GM19468 (cell line): ENCODE measurements around the gene ZNF280D.
"Not testable (repeated sequence)": the region's sequence is repeated elsewhere in the genome, so short reads cannot be mapped to it uniquely, and the experiment has no call there.

ENCODE experiments used
- ATAC-seq: cut with Tn5 transposase; IDR thresholded peaks from one replicate; pipeline ENCODE4 v1.9.1; 2021; ENCODE audit warnings: mild to moderate bottlenecking, moderate library complexity, moderate number of reproducible peaks; ENCODE audit not compliant: unreplicated experiment; ENCODE audit errors: extremely low read depth

ZNF280D gene

DNA sequence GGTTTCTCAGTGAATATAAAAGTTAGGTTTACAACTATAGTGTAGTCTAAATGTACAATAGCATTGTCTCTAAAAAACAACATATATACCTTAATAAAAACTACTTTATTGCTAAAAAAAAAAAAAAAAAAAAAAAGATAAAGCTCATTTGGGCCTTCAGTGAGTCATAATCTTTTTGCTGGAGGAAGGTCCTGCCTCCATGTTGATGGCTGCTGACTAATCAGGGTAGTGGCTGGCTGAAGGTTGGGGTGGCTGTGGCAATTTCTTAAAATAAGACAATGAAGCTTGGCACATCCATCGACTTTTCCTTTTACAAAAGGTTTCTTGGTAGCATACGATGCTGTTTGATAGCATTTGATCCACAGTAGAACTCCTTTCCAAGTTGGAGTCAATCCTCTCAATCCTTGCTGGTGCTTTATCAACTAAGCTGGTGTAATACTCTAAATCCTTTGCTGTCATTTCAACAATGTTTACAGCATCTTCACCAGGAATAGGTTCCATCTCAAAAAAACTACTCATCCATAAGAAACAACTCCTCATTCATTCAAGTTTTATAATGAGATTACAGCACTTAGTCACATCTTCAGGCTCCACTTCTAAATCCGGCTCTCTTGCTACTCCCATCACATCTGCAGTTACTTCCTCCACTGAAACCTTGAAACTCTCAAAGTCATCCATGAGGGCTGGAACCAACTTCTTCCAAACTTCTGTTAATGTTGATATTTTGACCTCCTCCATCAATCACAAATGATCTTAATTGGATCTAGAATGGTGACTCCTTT lies 13.3 kb downstream of the ZNF280D start:
- no peak for ATAC-seq

GRCh38 chr15:56719021-56719612 lies 14.2 kb downstream of the ZNF280D start:
- no peak for ATAC-seq

- no peak for ATAC-seq
These were observed 14.7 kb downstream of the ZNF280D start for GRCh38 chr15:56718560-56718959.

GRCh38 chr15:56716334-56716733 lies 17.0 kb downstream of the ZNF280D start:
- ATAC-seq: no peak

- no peak for ATAC-seq
These were observed 18.1 kb downstream of the ZNF280D start for GRCh38 chr15:56715220-56715619.

GRCh38 chr15:56709502-56709901 lies 23.8 kb downstream of the ZNF280D start:
- ATAC-seq: not testable (repeated sequence)

DNA sequence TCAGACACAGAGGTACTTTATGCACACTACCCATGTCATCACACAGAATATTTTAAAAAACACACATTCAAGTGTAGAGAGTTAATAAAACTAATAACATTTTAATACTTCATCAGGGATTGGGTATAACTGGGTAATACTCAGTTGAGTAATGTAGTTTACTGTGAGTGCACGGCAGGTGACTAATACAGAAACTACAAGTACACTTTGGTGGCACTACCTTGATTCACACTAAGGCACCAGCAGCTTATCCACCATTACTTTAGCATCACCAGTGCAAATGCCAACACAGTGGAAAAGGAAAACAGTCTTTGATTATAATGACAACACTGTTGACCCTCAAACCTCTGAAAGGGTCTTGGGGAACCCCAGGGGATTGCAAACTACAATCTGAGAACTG lies 33.6 kb downstream of the ZNF280D start:
- no peak for ATAC-seq

- no peak for ATAC-seq
These were observed 35.0 kb downstream of the ZNF280D start for GRCh38 chr15:56698270-56698669.

DNA sequence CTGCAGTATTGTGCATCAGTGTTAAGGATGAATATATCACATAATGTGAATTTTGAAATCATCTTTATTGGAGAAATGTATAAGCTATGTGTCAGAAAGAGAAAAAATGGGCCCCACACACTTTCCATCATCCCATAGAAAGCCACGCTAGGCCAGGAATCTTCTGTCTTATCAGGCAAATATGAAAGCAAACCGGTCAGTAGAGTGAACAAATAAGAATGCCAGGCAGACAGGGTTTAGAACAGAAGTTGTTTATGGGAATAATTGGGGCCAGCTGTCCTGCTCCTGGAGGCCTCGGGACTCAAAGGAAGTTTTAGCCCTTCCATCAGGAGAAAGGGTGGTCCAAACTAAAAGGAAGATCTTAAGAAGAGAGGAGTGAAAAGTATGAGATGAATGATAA lies 39.5 kb downstream of the ZNF280D start:
- no peak for ATAC-seq

GRCh38 chr15:56690733-56691132 lies 42.6 kb downstream of the ZNF280D start:
- no peak for ATAC-seq

- no peak for ATAC-seq
These were observed 49.4 kb downstream of the ZNF280D start for GRCh38 chr15:56683908-56684307.

DNA sequence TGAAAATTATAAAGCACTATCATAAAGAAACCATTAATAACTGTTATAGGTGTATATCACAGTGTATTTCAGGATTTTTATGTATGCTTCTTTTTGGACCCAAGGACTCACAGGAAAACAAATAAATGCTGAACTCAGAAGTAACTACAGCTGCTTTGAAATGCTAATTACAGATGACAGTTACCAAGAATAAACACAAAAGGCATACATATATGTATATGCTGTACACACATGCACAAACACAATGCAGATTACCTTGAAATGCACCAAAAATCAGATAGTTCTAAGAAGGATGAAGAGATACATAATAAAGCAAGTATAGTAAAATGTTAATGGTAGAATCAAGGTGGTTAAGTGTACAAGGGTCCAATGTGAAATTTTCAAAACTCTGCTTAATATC lies 52.2 kb downstream of the ZNF280D start:
- ATAC-seq: no peak

GRCh38 chr15:56679225-56679624 lies 54.1 kb downstream of the ZNF280D start:
- ATAC-seq: no peak

- ATAC-seq: no peak
These were observed 54.7 kb downstream of the ZNF280D start for GRCh38 chr15:56678571-56678970.

- ATAC-seq: no peak
These were observed 56.0 kb downstream of the ZNF280D start for GRCh38 chr15:56677271-56677670.

- no peak for ATAC-seq
These were observed 57.4 kb downstream of the ZNF280D start for GRCh38 chr15:56675930-56676329.

GRCh38 chr15:56674857-56675256 lies 58.5 kb downstream of the ZNF280D start:
- ATAC-seq: no peak

DNA sequence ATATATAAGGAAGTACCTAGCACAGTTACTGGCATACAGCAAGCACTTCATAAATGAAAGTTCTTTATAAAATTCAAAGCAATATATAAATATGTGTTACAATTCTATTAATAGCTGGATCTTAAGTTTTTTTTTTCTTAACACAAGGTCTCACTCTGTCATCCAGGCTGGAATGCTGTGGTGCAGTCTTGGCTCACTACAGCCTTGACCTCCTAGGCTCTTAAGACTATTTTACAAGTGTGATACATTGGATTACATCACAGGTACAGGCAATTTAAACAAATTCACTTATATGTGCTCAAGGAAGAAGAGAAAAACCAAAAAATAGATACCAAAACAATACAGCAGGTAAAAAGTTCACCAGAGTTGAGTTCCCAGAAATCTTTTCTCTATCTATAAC lies 60.6 kb downstream of the ZNF280D start:
- ATAC-seq: no peak

GRCh38 chr15:56667517-56667916 lies 65.8 kb downstream of the ZNF280D start:
- ATAC-seq: no peak

DNA sequence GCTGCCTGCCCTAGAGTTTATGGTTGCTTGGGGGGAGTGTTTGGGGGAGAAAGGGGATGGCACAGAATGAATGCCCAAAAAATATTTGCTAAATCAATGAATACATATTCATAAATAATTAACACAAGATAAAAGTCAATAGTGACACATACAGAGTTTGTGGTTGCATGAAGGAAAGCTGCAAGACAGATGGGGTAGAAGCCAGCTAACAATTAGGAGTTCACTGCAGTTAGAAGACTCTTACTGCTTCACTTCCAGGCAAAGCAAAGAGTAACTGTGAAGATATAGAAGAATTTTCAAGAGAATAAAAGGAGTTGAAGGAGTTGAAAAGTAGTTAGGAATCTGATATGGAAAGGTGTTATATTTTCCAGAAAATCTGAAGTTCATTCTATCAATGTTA lies 72.4 kb downstream of the ZNF280D start:
- ATAC-seq: no peak

DNA sequence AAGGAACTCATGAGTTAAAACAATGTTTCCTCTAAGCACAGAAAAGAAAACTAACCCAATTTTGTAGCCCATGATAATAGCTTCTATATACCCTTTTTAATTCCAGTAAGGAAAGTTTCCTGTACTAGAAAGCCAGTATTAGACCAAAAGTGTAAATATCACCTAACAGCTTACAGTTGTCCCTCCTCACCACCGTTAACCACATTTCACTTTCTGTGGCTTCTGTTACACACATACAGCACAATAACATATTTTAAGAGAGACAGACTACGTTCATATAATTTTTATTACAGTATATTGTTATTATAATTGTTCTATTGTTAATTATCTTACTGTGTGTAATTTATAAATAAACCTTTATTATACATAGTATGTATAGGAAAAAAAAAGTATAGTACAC lies 74.1 kb downstream of the ZNF280D start:
- no peak for ATAC-seq

- no peak for ATAC-seq
These were observed 78.7 kb downstream of the ZNF280D start for GRCh38 chr15:56654624-56655023.
